Stimulated activated CD8-positive, alpha-beta memory T cell treated with anti-CD3 and anti-CD28 coated beads, Interleukin-4, amount 100 ng/mL, for 4 hours (primary cell): ENCODE results near the gene RETREG1.
"Not testable (repeated sequence)": the region's sequence is repeated elsewhere in the genome, so short reads cannot be mapped to it uniquely, and the experiment has no call there.

ENCODE experiments used
- DNase-seq, 2 donors: peaks; one replicate each; pipeline ENCODE4 v3.0.0-alpha.2; 2020; ENCODE audit warnings: low read depth in 2 of 2, low spot score in 1 of 2

The RETREG1 gene

DNA sequence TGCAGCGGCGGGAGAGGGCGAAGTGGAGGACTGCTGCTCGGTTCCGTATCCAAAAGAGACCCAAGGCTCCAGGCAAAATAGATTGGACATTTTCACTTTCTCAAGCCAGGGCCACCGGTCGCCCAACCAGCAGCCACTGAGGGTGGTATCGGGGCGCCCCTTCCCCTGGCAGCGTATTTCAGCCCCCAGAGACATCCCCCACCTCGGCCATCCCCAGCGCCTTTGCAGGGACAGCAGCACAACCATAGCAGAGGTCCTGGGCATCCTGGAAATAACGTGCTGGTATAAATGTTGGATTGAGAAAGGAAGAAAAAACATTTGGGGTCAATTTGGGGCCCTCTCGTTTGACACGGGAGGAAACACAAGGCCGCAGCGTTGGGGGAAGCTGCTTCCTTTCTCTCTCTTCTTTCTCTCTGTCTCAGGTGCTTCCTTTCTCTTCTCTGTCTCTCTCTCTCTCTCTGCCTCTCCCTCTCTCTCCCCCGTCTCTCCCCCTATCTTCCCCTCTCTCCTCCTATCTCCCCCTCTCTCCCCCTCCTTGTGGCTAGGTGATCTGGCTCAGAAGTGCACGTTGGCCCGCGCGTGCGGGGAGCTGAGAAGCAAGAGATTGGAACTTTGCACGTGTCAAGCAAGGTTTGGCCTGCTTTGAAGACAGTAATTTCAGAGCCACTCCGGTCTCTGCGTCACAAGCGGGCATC is 624 bp upstream of the RETREG1 start:
- DNase-seq, result peak; percentile 16 to 28

DNA sequence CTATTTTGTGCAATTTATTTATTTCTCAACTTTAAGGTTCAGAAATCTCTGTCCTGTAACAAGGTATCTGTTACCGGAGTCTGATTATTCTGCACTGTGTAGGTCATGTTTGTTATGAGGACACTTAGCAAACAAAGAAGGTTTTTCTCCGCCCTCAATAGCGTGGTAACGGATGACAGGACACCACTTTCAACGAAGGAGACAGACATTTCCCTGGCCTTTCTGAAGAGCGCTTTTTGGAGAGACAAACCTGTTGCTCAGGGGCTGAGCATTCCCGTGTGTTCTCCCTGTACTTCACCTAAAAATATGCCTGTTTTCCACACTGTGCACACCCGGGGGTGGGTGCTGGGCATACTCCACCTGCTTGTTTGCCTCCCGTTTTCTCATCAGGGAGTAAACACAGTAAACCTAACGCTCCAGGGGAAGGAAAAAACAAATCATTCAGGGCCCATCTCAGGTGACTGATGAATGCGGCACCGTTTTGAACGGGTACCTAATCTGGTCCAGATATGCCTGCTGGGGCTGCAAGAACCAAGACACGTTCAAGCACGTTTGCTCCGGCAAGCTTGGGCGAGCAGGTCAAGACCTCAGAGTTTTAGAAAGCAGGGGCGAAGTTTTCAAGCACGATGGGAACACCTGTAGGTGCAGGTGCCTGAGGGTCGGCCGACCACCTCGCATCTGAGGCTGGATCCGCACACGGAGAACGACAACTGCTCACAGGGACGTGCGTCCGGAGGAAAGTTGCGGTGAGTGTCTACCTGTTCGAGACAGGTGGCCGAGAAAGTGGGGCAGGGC is 859 bp downstream of the RETREG1 start:
- DNase-seq, result no peak

DNA sequence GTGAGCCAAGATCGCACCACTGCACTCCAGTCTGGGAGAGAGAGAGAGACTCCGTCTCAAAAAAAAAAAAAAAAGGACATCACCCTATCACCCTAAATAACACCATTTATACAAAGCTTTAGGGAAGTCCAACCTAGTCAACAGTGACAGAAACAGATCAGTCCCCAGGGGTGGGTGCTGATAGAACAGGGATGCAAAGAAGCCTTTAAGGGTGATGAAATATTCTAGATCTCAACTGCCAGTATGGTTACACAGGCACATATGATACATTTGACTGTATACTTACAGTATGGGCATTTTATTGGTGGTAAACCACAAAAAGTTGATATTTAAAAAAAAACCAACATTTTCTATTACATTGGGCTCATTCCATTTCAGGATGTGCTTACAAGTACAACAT is 4.8 kb downstream of the RETREG1 start:
- DNase-seq, result no peak

DNA sequence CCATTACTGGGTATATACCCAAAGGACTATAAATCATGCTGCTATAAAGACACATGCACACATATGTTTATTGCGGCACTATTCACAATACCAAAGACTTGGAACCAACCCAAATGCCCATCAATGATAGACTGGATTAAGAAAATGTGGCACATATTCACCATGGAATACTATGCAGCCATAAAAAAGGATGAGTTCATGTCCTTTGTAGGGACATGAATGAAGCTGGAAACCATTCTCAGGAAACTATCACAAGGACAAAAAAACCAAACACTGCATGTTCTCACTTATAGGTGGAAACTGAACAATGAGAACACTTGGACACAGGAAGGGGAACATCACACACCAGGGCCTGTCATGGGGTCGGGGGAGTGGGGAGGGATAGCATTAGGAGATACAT is 5.9 kb downstream of the RETREG1 start:
- DNase-seq, result not testable (repeated sequence)

DNA sequence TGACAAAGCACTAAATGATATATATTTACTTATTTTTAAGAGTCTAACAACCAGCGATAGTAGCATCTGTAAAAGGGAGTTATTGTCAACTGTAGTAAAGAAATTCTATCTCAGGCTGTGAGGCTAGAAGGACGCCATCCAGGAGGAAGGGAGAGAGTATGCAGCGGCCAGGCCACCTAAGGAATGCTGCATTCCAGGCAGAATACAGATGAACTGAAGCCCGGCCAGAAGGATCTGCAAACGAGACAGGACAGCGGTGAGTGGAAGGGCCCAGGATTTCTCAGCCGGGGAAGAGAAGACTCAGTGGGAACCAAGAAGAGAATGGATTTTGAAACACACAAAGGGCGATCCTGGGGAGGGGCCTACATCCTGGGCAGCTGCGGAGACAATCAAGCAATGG is 7.4 kb downstream of the RETREG1 start:
- DNase-seq, result no peak

DNA sequence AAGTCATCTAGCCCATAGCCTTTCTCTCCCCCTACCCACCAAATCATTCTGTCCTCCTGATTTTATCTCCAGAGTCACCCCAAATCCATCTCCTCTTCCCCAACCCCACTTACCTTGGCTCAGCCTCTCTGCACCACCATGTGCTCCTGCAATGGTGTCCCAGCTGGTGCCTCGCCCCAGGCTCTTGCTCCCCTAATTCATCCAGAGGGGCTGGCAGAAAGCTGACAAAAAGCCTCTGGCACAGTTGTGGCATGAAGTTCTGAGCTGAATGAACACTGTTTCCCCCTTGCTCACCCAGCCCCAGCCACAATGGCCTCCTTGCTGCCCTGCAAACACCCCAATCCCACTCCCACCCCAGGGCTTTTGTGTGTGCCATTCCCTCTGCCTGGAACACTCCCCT is 10.2 kb downstream of the RETREG1 start:
- DNase-seq, result no peak

DNA sequence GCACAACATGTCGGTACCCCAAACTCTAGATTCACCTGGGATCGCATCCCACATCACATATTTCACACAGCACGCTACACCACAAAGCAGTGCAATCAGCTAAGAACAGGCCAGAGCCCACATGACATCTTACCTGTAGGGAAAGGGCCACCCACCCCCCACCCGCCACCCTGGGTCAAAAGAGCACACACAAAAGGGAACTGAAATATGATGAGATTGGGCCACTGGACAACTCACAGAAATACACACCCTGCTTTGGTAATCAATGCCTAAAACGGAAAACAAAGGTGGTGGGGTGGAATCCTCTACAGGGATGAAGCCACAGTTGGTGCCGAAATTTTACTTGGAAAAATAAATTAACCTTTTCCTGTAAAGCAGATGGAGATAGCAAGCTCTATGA is 13.1 kb downstream of the RETREG1 start:
- DNase-seq, result no peak

DNA sequence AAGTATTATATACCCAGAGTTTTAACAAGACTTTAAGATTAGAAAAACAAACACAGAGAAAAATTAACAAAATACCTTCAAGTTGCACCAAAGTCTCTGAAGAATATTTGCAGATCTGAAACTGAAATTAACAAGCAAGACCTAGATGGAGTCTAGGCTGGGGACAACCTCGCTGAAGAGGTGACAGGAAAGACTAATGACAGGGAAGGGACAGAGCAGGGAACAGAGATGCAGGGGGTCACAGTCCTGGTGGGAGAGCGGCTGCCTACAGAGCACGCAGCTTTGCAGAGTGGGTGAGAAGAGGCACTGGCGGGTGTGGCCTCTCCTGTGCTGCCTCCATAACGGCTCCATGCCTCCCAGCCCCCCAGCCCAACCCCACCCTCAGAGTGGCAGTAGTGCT is 13.5 kb downstream of the RETREG1 start:
- DNase-seq, result no peak

DNA sequence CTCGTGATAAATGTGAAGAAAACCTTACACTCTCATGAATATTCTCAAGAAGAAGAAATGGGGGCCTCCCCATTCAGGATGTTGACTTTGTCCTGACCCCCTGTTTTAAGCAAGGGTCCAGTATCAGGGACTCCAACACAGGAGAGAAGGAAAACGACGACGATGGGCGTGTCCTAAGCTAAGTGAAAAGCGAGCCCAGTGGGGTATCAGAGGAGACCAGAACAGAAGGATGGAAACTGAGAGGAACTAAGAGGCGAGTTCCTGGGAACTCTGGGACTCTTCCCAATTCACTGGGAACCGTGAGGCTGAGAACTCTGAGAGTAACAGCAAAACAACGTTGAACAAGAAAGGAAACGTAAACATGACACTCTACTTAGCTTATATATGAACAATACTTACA is 14.6 kb downstream of the RETREG1 start:
- no peak for DNase-seq

DNA sequence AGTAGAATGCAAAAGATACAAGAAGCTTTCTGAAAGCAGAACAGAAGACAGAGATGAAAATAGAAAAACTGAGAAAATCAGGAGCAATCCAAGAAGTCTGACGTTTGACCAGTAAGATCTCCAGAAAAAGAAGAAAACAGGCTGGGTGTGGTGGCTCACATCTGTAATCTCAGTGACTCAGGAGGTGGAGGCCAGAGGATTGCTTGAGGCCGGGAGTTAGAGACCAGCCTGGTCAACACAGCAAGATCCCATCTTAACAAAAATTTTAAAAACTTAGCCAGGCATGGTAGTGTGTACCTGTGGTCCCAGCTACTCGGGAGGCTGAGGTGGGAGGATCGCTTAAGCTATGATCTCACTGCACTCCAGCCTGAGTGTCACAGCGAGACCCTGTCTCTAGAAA is 15.9 kb downstream of the RETREG1 start:
- DNase-seq, result no peak

DNA sequence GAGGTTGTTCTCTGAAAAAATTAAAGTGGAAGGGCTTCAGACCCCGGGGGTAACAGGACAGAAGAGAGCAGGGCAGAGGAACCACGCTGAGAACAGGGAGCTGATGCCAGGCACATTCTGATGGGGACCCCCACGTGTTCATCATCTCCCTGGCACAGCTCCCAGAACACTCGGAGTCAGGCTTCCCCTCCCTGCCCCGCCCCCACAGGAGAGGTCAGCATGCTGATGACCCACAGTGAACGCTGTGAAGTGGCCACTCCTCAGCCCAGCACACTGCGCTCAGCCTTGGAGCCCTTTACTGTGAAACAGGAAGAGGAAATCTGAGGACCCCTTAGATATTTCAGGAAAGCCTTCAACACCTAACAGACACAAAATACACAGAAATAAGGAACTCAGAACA is 16.4 kb downstream of the RETREG1 start:
- DNase-seq, result no peak

DNA sequence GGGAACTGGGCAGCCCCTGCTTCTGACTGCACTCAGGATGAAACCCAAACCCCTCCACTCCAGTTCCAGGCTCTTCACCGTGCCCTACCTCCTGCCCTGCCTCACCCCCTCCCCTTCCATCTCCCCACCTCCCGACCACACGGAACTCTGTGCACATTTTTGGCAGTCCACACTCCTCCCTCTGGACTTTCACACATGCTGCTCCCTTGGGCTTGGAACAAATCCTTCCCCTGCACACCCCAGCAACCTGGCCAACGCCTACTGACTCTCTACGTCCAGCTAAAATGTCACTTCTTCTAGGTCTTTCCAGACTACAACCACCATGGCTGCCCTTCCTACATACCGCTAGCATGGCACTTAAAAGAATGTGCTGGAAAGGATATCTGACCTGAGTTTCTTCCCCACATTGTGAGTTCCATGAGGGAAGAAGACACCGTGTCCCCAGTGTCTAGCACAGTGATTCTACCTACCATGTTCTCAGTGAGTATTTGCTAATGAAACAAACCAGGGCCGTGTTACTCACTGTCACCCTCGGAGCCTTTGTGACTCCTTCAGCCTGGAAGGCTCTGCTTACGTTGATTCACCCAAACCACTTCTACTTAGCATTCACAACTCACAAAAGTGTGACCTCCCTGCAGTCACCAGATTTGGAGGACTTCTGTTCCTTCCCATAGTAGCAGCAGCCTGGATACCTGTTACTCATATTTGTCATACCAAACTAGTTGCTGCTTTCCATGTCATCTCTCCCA is 18.7 kb downstream of the RETREG1 start:
- no peak for DNase-seq

DNA sequence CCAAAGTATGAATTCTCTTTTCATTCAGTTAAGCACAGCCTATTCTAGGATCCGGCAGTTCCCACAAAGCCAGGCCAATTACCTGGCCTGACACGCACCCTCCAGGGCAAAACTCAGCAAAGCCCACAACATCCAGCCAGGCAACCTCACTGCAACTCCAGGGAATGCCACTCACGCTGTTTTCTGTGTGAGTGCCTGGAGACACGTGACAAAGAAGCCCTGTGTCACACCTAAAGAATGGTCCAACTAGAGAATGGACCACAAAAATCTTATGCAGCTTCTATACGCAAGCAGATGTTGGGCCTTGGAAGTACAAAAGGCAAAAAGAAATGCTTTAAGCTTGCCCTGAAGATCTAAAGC is 20.2 kb downstream of the RETREG1 start:
- no peak for DNase-seq

DNA sequence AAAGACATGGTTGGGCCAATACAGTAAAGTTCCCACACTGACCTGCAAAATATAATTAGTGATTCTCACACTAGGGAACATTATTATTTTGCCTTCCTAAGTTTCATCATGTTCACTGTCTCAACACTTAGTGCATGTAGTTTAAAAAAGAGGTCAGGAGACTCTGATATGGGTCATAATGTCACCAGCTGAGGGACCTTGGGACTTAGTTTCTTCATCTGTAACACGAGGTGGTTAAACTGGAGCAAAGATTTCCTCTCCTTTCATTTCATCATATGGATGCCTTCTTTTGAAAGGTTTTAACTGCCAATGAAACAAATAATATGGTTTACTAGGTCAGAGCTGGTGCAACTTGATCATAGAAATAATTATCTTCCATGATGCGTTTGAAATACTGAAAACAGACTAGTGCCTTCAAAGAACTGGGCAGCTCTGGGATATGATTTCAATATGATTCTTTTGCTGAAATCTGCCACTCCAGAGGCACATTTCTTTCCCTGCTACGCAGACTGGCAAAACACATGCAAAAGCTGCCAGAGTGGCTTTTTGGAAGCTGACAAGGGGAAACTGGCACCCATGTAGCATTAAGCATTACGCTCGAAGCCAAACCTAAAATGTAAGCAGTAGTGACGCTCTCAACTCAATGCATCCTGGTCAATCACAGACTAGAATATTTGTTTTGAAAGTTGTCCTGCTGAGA is 20.8 kb downstream of the RETREG1 start:
- no peak for DNase-seq

DNA sequence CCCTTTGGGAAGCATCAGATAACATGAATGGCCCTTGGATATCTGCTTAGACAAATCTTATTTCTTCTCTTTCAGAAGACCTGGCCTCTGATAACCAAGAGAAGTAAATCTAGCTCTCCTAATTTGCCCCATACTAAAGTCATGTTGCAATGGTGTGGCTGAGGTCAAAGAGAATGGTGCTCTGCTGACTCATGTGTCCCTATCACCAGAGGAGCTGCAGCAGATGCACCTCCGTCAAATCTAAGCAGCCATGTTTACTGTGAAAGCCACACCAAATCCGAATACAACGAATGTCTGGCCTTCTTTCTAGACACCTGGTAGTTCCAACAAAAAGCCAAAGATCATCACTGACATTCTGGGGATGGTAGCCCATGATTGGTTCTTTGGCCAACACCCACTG is 23.2 kb downstream of the RETREG1 start:
- DNase-seq, result no peak

DNA sequence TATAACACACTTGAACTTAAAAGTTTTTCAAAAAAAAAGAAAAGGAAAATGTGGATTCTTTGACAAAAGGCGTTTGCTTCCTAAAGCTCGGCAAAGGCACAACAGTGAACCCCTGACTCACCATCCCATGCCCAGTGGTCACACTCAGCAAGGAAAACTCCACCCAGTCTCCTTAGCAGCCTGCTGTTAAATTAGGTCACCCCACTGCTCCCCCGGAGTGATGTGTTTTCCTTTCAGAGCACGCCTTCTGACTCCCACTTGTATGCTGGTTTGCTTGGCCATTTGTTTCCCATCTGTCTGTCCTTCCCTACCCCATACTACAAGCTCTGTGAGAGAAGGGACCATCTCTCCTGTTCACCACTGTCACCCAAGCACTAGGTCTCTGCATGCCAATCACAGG is 23.8 kb downstream of the RETREG1 start:
- no peak for DNase-seq

DNA sequence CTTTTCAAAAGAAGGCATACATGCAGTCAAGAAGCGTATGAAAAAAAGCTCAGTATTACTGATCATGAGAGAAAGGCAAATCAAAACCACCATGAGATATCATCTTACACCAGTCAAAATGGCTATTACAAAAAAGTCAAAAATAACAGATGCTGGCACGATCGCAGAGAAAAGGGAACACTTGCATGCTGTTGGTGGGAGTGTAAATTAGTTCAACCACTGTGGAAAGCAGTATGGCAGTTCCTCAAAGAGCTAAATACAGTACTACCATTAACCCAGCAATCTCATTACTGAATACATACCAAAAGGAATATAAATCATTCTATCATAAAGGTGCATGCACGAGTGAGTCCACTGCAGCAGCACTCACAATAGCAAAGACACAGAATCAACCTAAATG is 24.5 kb downstream of the RETREG1 start:
- no peak for DNase-seq

DNA sequence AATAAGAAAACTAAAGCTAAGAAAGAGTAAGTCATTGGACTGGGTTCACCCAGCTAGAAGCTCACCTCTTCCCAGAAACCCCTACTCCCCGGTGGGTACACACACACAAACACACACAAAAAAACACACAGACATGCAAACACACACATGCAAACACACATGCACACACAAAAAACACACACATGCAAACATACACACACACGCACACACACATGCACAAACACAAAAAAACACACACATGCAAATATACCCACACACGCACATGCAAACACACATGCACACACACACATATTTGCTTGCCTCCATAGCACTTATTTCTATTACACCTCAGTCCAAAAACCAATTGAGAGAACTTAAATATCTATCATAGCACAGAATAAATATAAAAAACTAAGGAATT is 26.1 kb downstream of the RETREG1 start:
- DNase-seq, result no peak

DNA sequence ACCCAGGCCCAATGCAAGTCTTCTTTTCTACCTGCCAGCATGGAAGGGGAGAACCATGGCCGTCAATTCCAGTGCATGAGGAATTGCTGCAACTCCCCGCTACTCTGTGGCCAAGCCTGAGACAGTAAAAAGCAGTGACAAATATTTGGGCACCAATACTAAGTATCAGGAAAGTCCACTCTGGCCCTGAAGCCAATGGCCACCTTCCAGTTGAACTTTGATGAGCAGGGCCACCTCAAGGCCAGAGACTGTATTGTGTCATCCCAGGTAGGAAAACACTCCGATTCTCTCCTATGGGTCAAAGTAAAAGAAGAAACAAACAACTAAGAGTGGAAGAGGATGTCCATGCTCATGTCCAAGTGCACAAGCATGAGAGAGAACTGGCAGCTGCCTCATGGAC is 27.1 kb downstream of the RETREG1 start:
- DNase-seq, result no peak

DNA sequence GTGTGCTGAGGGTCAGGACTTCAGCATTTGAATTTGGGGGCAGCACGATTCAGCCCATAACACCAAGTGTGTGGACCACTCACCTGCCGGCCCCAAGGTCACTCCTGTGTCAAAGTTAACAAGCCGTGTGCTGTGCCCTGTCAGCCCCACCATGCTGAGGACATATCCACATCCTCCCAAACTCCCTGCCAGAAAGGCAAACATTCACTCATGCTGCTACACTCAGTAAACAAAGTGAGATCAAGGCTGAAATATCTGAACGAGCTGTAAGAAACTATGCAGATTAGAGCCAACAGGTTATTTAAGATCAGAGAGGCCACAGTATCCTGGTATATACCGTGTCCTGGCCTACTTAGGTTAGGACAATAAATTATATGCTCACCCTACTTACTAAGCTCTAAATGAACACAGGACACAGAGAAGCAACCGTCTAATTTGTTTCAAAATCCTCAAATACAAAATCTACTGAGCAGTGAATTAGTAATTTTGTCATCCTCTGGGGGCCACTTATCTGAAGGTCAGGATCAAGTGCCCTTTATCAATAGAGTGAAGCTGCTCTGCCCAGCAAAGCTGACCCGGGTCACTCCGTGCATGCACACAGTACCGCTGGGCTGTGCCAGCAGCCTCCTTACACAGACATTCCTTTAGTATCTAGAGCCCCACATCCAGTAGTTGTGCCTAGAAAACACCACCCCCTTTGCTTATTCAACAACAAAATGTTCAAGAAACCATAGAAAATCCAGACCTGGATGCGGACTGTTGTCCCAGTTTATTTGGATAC is 28.2 kb downstream of the RETREG1 start:
- no peak for DNase-seq

DNA sequence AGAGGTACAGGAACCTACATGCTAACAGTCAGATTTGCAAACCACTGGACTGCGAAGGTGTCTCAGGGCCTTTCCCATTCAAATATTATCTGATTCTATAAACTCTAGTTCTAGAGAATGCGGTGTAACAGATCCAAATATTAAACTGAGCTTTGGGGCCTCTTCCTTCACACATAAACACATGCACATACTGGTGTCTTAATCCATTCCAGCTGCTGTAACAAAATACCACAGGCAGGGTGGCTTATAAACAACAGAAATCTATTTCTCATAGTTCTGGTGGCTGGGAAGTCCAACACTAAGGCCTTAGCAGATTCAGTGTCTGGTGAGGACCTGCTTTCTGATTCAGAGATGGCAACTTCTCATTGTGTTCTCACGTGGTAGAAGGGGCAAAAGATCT is 30.2 kb downstream of the RETREG1 start:
- DNase-seq, result no peak
